GM20000 (cell line): Measurements from ENCODE around the gene SOX11.

Experiments
- DNase-seq: peaks from one replicate; pipeline ENCODE4 v3.0.0; 2012; ENCODE audit warnings: low spot score
- TF ChIP-seq, protein P1 (sequence below): IDR thresholded peaks from 2 replicates; pipeline ENCODE4 v1.5.1; 2012; ENCODE audit warnings: mild to moderate bottlenecking, control low read depth; ENCODE audit errors: extremely low read depth, missing control alignments

The SOX11 gene

DNA sequence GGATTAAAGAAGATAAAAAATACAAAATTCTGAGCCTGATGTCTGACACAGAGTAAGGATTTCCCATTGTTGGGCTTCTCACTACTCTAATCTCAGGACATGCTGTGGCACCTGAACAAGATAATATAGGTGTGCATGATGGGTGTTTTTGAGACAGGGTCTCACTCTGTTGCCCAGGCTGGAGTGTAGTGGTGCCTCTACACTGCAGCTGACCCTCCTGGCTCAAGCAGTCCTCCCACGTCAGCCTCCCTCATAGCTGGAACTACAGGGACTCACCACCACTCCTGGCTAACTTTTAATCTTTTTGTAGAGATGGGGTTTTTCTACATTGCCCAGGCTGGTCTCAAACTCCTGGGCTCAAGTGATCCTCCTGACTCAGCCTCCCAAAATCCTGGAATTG, 32.9 kb downstream of the SOX11 start:
- TF ChIP-seq, protein P1, sequence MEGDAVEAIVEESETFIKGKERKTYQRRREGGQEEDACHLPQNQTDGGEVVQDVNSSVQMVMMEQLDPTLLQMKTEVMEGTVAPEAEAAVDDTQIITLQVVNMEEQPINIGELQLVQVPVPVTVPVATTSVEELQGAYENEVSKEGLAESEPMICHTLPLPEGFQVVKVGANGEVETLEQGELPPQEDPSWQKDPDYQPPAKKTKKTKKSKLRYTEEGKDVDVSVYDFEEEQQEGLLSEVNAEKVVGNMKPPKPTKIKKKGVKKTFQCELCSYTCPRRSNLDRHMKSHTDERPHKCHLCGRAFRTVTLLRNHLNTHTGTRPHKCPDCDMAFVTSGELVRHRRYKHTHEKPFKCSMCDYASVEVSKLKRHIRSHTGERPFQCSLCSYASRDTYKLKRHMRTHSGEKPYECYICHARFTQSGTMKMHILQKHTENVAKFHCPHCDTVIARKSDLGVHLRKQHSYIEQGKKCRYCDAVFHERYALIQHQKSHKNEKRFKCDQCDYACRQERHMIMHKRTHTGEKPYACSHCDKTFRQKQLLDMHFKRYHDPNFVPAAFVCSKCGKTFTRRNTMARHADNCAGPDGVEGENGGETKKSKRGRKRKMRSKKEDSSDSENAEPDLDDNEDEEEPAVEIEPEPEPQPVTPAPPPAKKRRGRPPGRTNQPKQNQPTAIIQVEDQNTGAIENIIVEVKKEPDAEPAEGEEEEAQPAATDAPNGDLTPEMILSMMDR, result no peak
- no peak for DNase-seq

DNA sequence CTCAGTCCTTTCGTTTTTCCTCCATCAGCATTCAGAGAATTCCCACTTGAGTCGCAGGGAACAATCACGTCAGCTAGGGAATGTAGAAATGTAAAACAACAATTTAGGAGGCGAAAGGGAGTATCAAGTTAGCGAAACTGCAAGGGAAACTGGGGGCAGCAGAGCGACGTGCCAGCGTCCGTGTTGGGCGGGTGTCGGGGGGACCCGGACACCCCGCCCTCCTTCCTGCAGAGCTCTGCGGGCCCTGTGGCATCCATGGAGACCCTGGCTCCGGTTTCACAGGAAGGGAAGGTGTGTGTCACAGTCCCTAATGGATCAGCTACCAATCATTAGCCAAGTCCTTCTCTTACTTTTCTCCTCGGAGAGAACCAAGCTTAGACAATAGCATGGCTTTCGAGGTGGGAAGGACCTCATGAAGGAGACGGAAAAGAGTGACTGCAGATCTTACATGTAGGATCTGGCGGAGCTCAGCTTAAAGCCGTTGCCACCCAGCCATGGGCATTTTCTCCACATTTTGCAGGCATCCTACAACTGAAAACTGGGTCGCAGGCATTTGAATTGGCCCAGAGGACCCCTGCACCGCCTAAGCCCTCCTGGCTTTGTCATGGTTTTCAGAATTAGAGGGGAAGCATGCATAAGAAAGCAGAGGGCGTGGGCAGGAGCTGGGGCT, 33.7 kb downstream of the SOX11 start:
- DNase-seq, result no peak
- TF ChIP-seq, protein P1, result no peak

DNA sequence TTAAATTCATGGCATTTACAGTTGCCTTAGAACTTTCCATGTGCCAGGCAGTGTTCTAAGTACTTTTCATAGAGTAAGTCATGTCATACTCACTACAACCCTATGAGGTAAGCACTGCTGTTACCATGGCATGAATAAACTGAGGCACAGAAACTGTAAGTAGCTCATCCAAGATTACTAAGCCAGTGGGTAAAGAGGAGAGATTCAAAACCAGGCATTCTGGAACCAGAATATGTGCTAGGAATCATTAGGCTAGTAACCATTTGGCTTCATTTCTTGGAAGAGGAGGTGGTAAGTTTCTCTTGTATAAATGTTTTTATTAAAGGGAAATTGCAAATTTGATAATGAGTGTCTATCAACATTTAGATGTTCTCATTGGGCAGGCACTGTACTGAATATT, 35.1 kb downstream of the SOX11 start:
- TF ChIP-seq, protein P1, result no peak
- DNase-seq, result no peak

DNA sequence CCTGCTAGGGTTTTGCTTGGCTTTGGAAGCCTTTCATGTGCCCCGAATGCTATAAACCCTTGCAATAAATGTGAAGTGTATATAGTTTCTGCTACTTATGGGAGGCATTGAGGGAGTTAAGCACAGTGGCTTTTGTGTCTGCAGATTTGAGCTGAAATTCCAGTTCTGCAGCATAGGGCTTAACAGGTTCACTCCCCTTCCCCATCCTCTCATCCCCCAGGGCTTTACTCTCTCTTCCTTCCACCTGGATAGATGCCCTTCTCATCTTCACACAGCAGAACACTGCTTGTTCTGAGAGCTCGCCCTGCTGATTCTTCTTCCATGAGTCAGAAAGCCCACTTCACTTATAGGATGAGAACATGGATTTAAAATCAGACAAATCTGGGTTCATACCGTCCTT, 37.2 kb downstream of the SOX11 start:
- no peak for DNase-seq
- TF ChIP-seq, protein P1, result no peak

DNA sequence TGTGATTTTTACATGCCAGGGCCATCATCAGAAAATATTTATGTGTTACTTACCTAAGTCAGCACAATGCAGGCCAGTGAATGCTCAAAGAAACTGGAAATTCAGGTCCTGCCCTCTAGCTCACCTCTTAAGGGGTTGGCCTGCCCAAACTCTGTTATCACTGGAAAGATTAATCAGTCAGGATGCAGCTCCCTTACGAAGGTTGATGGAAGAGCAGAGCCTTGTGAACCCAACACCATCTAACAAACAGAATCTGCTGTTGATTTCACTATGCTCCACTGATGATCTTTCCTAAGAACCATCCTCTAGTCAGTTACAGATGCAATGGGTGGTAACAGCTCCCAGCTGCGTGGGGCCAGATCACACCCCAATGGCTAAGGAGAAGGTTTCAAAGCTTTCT, 38.2 kb downstream of the SOX11 start:
- no peak for DNase-seq
- TF ChIP-seq, protein P1, result no peak

DNA sequence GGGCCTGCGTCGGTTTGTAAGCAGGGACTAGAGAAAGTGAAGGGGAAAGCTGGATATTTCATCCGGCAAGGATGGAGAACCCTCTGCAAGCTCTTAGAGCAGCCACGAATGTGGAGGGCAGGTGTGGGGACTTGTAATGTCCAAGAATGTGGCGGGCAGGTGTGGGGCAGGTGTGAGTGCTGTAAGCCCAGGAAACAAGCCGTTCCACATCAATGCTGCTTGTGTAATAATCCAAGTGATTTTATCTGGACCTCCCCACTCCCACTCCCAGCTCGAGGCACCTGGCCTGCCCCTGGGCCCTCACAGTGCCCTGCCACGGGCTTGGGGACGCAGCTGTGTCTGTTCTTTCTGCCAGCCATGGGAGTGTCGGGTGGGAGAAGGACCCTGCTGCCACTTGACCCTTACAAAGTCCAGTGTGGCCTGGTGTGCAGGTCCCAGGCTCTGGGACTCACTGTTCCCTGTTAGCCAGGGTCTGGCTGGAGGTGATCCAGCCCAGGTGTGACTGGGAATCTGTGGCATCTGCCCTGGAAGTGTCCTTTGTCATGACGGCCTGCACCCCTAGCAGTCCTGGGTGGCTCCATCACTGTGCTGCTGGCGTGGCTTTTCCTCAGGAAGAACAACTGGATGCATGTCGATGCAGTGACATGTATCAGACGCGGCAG, 42.8 kb downstream of the SOX11 start:
- TF ChIP-seq, protein P1, result no peak
- no peak for DNase-seq

DNA sequence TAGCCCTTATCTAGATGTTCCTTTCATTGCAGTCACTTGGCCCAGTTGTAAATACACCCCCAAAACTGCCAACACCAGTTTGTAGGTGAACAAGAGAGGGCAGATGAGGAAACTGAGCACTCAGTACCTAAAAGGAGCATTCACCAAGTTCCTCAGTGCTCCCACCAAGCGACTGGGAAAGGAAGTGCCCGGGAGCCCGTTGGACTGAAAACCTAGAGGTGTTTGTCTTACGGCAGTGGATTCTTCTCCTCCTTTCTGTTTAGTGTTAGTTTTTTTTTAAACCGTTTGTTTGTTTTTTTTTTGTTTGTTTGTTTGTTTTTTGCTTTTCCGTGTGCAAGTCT, 43.3 kb downstream of the SOX11 start:
- DNase-seq, result no peak
- TF ChIP-seq, protein P1, result no peak
